H9 (cell line): Measurements from ENCODE around the gene NCKAP5L. TPM values are rescaled to one million over a fixed set of nuclear protein-coding genes. Genes with fewer than 3 reads are reported as not detected.

Experiments
- DNase-seq: peaks from one replicate; pipeline ENCODE4 v3.0.0-alpha.2; 2017
- H2AFZ ChIP-seq: one replicate; pipeline ENCODE4 v1.6.1; 2013; ENCODE audit warnings: mild to moderate bottlenecking, low read length, control low read depth, moderate library complexity
- H2AK5ac ChIP-seq: 2 replicates; pipeline ENCODE4 v1.6.1; 2013; ENCODE audit warnings: low read length, control low read depth, mixed read lengths; ENCODE audit not compliant: insufficient read length
- H2BK120ac ChIP-seq: one replicate; pipeline ENCODE4 v1.6.1; 2013; ENCODE audit warnings: low read depth, mild to moderate bottlenecking, low read length, control low read depth, inconsistent platforms; ENCODE audit not compliant: poor library complexity, severe bottlenecking
- H2BK12ac ChIP-seq: 2 replicates; pipeline ENCODE4 v1.6.1; 2013; ENCODE audit warnings: low read length, control low read depth, mixed read lengths, low read depth; ENCODE audit not compliant: insufficient read length
- H2BK15ac ChIP-seq: 2 replicates; pipeline ENCODE4 v1.6.1; 2013; ENCODE audit warnings: low read depth, low read length, control low read depth
- H2BK20ac ChIP-seq: one replicate; pipeline ENCODE4 v1.6.1; 2013; ENCODE audit warnings: low read depth, mild to moderate bottlenecking, low read length, control low read depth, inconsistent platforms; ENCODE audit not compliant: poor library complexity, severe bottlenecking
- H2BK5ac ChIP-seq: 2 replicates; pipeline ENCODE4 v1.6.1; 2013; ENCODE audit warnings: low read length, control low read depth, mixed read lengths; ENCODE audit not compliant: insufficient read length
- H3K14ac ChIP-seq: 2 replicates; pipeline ENCODE4 v1.6.1; 2013; ENCODE audit warnings: low read length, control low read depth; ENCODE audit not compliant: insufficient read depth
- H3K18ac ChIP-seq: 2 replicates; pipeline ENCODE4 v1.6.1; 2013; ENCODE audit warnings: low read depth, mild to moderate bottlenecking, mixed read lengths, low read length, control low read depth; ENCODE audit not compliant: insufficient read length
- H3K23ac ChIP-seq: 2 replicates; pipeline ENCODE4 v1.6.1; 2013; ENCODE audit warnings: low read length, control low read depth, mixed read lengths, low read depth; ENCODE audit not compliant: insufficient read length
- H3K23me2 ChIP-seq: 2 replicates; pipeline ENCODE4 v1.6.1; 2013; ENCODE audit warnings: low read depth, mild to moderate bottlenecking, mixed read lengths, low read length, control low read depth; ENCODE audit not compliant: insufficient read length, poor library complexity, severe bottlenecking
- H3K27ac ChIP-seq: 2 replicates; pipeline ENCODE4 v1.5.1; 2013; ENCODE audit warnings: low read length, control low read depth, mixed read lengths, low read depth; ENCODE audit not compliant: insufficient read length
- H3K27me3 ChIP-seq: 2 replicates; pipeline ENCODE4 v1.6.1; 2013; ENCODE audit warnings: low read length, control low read depth, inconsistent platforms; ENCODE audit not compliant: insufficient read depth
- H3K4ac ChIP-seq: 2 replicates; pipeline ENCODE4 v1.6.1; 2013; ENCODE audit warnings: low read depth, mild to moderate bottlenecking, control low read depth, inconsistent platforms, low read length, moderate library complexity
- H3K4me1 ChIP-seq: 2 replicates; pipeline ENCODE4 v1.6.1; 2013; ENCODE audit warnings: low read length, control low read depth, inconsistent platforms; ENCODE audit not compliant: insufficient read depth
- H3K4me2 ChIP-seq: 2 replicates; pipeline ENCODE4 v1.6.1; 2013; ENCODE audit warnings: low read length, control low read depth, mixed read lengths; ENCODE audit not compliant: insufficient read length, insufficient read depth
- H3K56ac ChIP-seq: 2 replicates; pipeline ENCODE4 v1.6.1; 2013; ENCODE audit warnings: low read depth, mild to moderate bottlenecking, mixed read lengths, low read length, control low read depth; ENCODE audit not compliant: insufficient read length
- H3K79me1 ChIP-seq: 2 replicates; pipeline ENCODE4 v1.6.1; 2013; ENCODE audit warnings: low read depth, mild to moderate bottlenecking, moderate library complexity, low read length, control low read depth, inconsistent platforms; ENCODE audit not compliant: insufficient read depth, poor library complexity, severe bottlenecking
- H3K79me2 ChIP-seq: 2 replicates; pipeline ENCODE4 v1.6.1; 2013; ENCODE audit warnings: low read length, control low read depth, inconsistent platforms; ENCODE audit not compliant: insufficient read depth
- H3K9ac ChIP-seq: 2 replicates; pipeline ENCODE4 v1.6.1; 2013; ENCODE audit warnings: low read length, control low read depth, mixed read lengths; ENCODE audit not compliant: insufficient read length; ENCODE audit errors: extremely low read depth
- H3K9me3 ChIP-seq: one replicate; pipeline ENCODE4 v1.6.1; 2013; ENCODE audit warnings: low read depth, low read length, inconsistent platforms; ENCODE audit not compliant: control insufficient read depth
- H3T11ph ChIP-seq: one replicate; pipeline ENCODE4 v1.6.1; 2013; ENCODE audit warnings: mild to moderate bottlenecking, low read length, control low read depth, inconsistent platforms
- H4K20me1 ChIP-seq: one replicate; pipeline ENCODE4 v1.6.1; 2013; ENCODE audit not compliant: control insufficient read depth, insufficient read length, insufficient read depth
- H4K5ac ChIP-seq: 2 replicates; pipeline ENCODE4 v1.6.1; 2013; ENCODE audit warnings: low read depth, mild to moderate bottlenecking, mixed read lengths, low read length, control low read depth; ENCODE audit not compliant: insufficient read length
- H4K8ac ChIP-seq: replicated peaks from 2 replicates; pipeline ENCODE4 v1.6.1; 2013; ENCODE audit warnings: low read length, control low read depth, mixed read lengths, low read depth; ENCODE audit not compliant: insufficient read length
- H4K91ac ChIP-seq: 2 replicates; pipeline ENCODE4 v1.6.1; 2013; ENCODE audit warnings: low read depth, mild to moderate bottlenecking, moderate library complexity, mixed read lengths, low read length, control low read depth; ENCODE audit not compliant: insufficient read length
- H3K27ac Mint-ChIP-seq, 3 experiments: 2 replicates in 2 of 3; 3 replicates in 1 of 3; pipeline ENCODE4 v1.8.0; 2020 to 2021; ENCODE audit warnings: mixed read lengths in 3 of 3, mild to moderate bottlenecking in 1 of 3, moderate library complexity in 1 of 3
- H3K27me3 Mint-ChIP-seq: 2 replicates; pipeline ENCODE4 v1.8.0; 2021; ENCODE audit warnings: low read depth, mild to moderate bottlenecking, moderate library complexity, mixed read lengths
- H3K36me3 Mint-ChIP-seq, 3 experiments: 2 replicates in 2 of 3; 3 replicates in 1 of 3; pipeline ENCODE4 v1.8.0; 2020 to 2021; ENCODE audit warnings: low read depth in 3 of 3, mixed read lengths in 3 of 3; ENCODE audit not compliant: insufficient read depth in 1 of 3
- H3K4me1 Mint-ChIP-seq, 2 experiments: 2 replicates each; pipeline ENCODE4 v1.8.0; 2020; ENCODE audit warnings: mixed read lengths in 2 of 2
- H3K4me3 Mint-ChIP-seq, 2 experiments: 2 replicates in 1 of 2; 3 replicates in 1 of 2; pipeline ENCODE4 v1.8.0; 2020 to 2021; ENCODE audit warnings: mild to moderate bottlenecking in 2 of 2, mixed read lengths in 2 of 2, moderate library complexity in 1 of 2
- H3K9me3 Mint-ChIP-seq, 2 experiments: 2 replicates in 1 of 2; 3 replicates in 1 of 2; pipeline ENCODE4 v1.8.0; 2020; ENCODE audit warnings: mild to moderate bottlenecking in 2 of 2, mixed read lengths in 2 of 2, moderate library complexity in 1 of 2
- CTCF ChIP-seq: fragments of 200-600 bp; sonication (generic); conservative IDR thresholded peaks from 3 replicates; pipeline ENCODE4 v1.8.0; 2021; ENCODE audit warnings: antibody characterized with exemption, mild to moderate bottlenecking
- WGBS: extraction: QIAGEN DNeasy Blood & Tissue Kit; methylation state at CpG from one replicate; pipeline ENCODE4 v1.1.7; 2013; ENCODE audit warnings: missing lambda C conversion rate, low lambda C conversion rate, mixed read lengths; ENCODE audit not compliant: insufficient read length; ENCODE audit errors: extremely low coverage; 5-methylcytosine and 5-hydroxymethylcytosine counted together
- total RNA-seq: library from RNA; stranded (reverse); gene quantifications from 2 replicates; pipeline ENCODE4 v1.2.1, GENCODE V29; 2021

NCKAP5L gene
- total RNA-seq, 1 experiment from 2014 or later = 27.7 TPM

- H3K27ac Mint-ChIP-seq = peak overlapping the region in 1 of 3 experiments; percentile 72; a peak in 1 of 7 replicates
- Histone ChIP-seq H3K4me2 (no peak overlapping the region), H3K4ac (no peak overlapping the region), H3K9ac (no peak overlapping the region), H3K56ac (no peak overlapping the region), H3K79me2 (no peaks in the 10 kb centered on the region), H3K23me2 (no peaks in the 10 kb centered on the region), H2BK5ac (no peak overlapping the region), H4K8ac (no peak overlapping the region), H3K18ac (no peak overlapping the region), H3K79me1 (no peaks in the 10 kb centered on the region), H3K27ac (no peak overlapping the region), H2BK12ac (no peak overlapping the region), H2BK20ac (no peak overlapping the region), H3K9me3 (no peaks in the 10 kb centered on the region), H2AK5ac (no peak overlapping the region), H3T11ph (no peak overlapping the region), H3K27me3 (no peaks in the 10 kb centered on the region), H2BK15ac (no peak overlapping the region), H4K91ac (no peak overlapping the region), H2BK120ac (no peak overlapping the region), H4K20me1 (no peaks in the 10 kb centered on the region), H2AFZ (no peak overlapping the region), H3K14ac (no peak overlapping the region), H3K23ac (no peak overlapping the region), H3K4me1 (no peaks in the 10 kb centered on the region), H4K5ac (no peak overlapping the region)
- no peak overlapping the region for H3K4me3 Mint-ChIP-seq
- no peaks in the 10 kb centered on the region; the same call in 1 of the 2 replicates for H3K27me3 Mint-ChIP-seq
- H3K36me3 Mint-ChIP-seq = peaks cover 30 to 47% (median 41%) of the 10 kb centered on the region in 3 experiments; a peak in 6 of 7 replicates
- H3K9me3 Mint-ChIP-seq = no peaks in the 10 kb centered on the region
- H3K4me1 Mint-ChIP-seq = peaks cover 11 to 17% of the 10 kb centered on the region in 2 experiments
- TF ChIP-seq CTCF = no peak
- WGBS = no CpG with 5 or more reads among the region's 8 CpGs
- no peak for DNase-seq
Measured at GRCh38 chr12:49766115-49766455, 62.1 kb downstream of the NCKAP5L start.
